RKO (cell line): ENCODE data around the gene SLC25A25.

Experiments
- DNase-seq: peaks from one replicate; pipeline ENCODE4 v3.0.0-alpha.2; 2016; ENCODE audit warnings: low spot score

SLC25A25 gene

DNA sequence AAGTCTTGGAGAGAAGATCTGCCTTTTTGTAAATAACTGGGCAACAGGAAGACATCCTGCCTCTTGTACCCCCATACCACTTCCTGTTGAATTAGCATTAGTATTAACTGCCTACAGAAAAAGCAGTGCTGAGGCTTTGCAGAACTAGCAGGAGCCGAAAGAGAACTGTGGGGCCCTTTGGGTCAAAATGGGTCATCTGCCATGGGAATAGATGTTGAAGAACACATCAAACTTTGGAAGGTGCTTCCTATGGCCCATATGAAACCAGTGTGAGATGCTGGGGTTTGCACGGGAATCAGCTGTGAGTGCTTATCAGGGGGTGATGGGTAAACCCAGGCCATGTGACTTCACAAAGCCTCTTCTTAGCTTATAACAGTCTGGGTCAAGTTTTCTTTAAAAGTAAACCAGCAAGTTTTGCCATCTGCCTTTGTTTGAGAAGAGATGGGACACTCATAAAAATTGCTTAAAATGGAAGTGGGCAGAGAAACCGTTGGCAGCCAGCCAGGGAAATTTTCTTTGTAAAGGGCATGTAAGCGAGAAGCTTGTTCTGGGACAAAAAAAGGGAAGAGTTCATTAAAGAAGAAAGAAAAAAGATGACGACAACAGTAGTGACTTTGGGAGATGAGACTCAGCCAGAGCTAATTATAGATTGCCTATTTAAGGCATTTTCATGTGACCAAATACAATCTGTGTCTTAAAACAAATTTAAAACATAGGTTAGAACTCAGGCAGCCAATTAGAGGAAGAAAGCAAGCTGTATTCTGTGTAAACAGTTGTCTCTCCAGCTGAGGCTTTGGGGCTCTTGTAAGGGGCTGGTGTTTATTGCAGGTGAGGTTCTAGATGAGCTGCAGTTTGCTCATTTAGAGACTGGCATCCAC lies 4.4 kb downstream of the SLC25A25 start:
- DNase-seq = no peak

DNA sequence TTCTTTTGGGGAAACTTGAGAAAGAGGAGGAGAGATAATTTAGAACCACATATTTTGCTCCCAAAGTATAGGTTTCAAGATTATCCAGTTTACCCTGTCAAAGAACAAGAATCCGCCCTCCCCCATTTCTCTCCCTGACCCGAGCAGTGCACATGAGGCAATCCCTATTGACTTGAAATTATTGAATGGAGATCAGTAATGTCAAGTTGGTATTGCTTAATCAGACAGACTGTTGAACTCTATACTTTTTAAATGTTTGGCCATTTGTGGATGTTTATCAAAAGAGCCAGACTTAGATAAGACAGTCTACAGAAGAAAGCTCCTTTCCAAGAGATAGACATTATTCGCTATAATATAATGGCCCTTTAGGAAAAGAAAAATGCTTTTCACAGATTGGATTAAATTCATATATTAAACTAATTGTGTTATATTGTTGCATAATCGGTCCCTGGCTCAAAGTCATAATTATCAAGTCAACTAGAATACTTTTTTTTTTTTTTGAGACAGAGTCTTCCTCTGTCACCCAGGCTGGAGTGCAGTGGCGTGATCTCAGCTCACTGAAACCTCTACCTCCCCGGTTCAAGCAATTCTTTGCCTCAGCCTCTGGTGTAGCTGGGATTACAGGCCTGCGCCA lies 5.3 kb downstream of the SLC25A25 start:
- no peak for DNase-seq

DNA sequence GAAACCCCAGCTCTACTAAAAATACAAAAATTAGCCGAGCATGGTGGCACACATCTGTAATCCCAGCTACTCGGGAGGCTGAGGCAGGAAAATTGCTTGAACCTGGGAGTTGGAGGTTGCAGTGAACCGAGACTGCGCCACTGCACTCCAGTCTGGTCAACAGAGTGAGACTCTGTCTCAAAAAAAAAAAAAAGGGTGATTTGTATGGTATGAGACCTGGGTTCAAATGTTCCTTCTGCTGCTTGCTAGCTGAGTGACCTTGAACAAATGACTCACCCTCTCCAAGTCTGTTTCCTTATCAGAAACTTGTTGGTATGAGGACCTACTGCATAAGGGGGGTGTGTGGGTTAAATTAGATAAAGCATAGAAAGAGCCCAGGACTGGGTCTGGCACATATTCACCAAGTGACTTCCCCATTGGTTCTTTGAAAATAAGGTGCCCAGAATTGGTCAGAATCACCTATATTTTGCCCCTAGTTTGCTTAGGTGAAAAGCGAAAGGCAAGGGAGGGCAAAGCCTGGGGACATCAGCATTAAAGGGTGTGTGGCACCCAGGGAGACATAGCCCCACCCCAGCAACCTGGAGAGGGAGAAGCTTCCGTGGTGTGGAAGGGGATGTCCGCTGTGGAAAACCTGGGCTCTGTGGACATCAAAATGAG lies 9.9 kb downstream of the SLC25A25 start:
- no peak for DNase-seq

DNA sequence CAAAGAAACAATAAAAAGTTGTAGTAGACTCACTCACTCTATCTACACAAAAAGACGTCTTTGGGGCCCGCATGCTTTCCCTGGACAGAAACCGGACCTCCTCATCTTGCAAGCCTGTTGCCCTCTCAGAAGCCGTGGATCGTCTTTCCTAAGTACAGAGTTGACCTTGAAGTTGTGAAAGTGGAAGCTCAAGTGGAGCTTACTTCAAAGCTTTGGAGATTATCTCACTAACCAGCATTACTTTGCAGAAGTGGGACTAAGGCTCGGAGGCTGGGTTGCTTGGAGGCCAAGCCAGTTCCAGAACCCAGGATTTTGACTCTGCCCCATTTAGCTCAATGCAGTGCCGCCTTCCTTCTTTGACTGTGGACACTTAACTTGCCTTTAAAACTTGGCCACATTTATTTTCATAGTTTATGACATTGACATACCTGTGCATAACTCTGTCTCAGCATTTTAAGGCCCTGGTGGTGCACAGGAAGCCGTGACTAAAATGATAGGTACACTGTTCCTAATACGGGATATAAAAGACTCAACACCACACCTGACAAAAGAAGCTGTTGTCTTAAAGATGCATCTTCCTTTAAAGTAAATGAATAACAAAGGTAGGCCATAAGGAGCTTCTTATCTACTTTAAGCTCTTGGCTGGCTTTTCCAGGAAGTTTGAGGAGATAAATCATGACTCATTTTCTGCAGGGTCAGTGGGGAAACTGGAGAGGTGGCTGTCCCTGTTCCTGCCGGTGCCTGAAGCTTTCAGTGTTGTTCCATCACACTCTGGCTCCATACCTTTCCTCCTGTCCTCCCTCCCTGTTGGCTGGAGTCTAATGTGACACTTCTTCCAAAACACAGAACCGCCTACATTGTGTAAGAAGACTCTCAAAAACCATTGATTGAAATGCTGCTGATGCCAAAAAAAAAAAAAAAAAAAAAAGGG lies 10.7 kb downstream of the SLC25A25 start:
- DNase-seq = no peak

DNA sequence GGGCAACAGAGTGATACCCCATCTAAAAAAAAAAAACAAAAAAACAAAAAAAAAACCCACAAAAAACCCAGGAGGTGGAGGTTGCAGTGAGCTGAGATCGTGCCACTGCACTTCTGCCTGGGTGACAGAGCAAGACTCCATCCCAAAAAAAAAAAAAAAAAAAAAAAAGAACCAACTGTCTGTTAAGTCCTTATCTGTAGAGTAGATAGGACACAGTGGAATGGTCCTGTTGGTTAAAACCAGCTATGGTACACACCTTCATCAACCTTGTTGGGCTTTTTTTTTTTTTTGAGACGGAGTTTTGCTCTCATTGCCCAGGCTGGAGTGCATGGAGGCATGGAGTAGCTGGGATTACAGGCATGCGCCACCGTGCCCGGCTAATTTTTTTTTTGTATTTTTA lies 12.2 kb downstream of the SLC25A25 start:
- DNase-seq = no peak

DNA sequence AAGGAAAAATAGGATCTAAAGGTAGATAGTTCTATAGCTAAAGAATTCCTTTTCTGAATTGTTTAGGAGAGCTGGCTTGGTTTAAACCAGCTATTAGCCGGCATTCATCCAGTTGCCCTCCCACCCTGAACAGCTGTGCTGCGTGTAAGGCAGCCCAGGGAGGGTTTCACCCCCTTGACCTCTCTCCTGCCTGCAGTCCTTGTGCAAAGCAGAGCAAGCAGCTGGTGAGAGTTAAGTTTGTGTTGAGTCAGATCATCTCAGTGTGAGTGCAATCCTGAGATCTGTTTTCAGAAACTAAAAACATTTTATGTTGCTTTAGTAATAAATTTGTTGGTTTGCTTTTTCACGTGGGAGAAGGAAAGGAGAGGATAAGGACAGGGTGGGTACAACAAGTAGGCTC lies 13.0 kb downstream of the SLC25A25 start:
- no peak for DNase-seq

DNA sequence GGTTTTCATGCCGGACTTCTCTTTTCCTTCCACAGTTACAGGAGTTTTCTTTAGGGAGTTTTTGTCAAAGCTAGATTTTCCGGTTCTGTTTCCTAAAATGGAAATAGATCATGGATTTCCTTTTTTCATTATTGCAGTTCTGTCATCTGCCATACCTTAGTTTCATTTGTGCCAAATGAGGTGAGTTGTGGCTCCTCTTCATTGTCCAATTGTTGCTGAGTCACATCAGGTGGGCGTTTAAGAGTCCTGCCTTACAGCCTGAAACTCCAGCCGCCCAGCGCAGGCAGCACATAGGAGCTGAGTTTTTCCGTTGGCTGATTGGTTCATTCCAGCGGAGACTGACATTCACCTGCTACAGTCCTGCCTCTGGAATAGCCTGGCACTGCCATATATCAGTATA lies 14.1 kb downstream of the SLC25A25 start:
- DNase-seq = no peak

DNA sequence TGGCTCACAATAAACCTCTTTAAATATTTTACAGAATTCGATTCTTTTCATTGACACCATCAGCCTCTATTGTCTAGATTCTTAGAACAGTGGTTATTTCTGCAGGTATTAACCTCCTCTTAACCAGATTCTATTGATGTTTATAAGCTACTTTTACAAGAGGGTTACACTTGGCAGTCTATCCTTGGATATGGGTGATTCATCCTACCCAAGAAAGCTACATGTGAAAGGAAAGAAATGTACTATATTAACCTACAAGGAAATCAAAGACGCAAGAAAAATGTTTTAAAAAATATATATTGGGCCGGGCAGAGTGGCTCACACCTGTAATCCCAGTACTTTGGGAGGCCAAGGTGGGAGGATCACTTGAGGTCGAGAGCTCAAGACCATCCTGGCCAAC lies 16.7 kb downstream of the SLC25A25 start:
- DNase-seq = no peak

DNA sequence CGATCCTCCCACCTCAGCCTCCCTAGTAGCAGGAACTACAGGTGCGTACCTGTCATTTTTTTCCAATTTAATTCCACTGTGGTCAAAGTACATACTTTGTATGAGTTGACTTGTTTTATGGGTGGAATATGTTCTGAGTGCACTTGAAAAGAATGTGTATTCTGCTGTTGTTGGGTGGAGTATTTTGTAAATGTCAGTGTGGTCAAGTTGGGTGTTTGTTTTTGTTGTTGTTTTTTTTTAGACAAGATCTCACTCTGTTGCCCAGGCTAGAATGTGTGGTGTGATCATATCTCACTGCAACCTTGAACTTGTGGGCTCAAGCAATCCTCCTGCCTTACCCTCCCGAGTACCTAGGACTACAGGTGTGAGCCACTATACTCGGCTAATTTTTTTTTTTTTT lies 17.9 kb downstream of the SLC25A25 start:
- no peak for DNase-seq

DNA sequence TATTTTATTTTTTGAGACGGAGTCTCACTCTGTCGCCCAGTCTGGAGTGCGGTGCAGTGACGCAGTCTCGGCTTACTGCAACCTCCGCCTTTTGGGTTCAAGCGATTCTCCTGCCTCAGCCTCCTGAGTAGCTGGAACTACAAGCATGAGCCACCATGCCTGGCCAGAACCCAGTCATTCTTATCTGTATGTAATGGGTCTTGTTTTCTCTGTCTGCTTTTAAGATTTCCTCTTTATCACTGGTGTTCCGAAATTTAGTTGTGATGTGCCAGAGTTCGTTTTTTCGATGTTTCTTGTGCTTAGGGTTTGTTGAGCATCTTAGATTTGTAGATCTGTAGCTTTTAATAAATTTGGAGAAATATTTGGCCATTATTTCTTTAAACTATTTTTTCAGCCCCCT lies 19.2 kb downstream of the SLC25A25 start:
- DNase-seq = no peak

DNA sequence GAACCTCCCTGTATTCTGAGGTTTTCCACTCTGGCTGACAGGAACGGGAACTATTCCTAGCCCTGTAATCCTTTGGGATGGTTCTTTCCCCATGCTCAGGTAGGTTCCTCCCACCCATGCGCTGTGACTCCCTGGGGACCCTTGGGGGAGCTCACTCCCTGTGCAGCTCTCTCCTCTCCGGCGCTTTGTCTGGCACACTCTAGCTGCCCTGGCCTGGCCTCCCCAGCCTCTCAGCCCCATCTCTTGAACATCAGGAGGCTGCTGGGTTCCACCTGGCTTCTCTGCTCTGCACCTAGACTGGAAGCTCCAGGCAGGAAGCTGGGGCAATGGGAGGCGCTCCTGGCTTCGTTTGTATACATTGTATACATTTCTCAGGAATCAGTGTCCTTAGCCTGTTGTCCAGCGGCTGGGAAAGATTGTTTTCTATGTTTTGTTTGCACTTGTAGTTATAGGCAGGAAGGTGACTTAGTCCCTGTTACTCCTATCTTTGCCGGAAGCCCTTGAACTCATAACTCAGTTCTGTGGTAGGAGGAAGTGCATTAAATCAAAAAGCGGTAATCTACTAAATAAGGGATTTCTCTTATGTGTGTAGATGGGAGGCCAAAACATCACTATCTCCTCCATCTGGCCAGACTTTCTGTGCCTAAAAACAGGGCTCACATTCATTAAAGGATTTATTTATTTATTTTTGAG lies 20.4 kb downstream of the SLC25A25 start:
- DNase-seq = no peak

DNA sequence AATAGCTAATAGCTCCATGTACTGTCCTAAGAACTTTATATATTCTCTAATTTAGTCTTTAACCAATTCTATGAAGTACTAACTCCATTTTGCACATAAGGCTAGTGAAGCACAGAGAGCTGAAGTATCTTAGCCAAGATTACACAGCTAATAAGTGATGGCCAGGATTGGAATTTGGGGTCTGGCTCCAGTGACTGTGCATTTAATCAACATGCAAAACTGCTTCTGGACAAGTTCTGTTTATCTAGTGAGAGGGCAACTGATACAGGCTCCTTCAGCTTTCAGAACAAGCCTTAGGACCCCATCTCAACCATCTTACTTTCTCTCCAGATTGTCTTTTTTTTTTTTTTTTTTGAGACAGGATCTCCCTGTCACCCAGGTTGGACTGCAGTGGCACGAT lies 21.3 kb downstream of the SLC25A25 start:
- DNase-seq = no peak

DNA sequence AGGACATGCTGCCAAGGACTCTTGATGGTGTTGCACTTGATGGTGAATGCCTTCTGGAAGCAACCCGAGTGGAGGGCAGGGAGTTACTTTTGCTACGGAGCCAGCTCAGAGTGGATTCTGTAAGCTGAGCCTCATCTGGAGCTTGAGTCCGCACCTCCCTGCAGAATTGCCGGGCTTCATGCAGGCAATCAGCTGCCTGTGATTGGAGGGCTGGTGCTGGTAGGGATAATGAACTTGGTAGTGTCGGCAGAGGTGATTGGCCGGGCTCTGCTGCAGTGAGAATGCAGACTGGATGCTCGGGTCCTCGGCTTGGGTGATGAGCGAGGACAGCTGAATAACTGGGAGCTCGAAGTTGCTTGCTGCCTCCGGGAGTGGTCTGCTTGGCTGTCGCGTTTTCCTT lies 23.1 kb downstream of the SLC25A25 start:
- DNase-seq = no peak

DNA sequence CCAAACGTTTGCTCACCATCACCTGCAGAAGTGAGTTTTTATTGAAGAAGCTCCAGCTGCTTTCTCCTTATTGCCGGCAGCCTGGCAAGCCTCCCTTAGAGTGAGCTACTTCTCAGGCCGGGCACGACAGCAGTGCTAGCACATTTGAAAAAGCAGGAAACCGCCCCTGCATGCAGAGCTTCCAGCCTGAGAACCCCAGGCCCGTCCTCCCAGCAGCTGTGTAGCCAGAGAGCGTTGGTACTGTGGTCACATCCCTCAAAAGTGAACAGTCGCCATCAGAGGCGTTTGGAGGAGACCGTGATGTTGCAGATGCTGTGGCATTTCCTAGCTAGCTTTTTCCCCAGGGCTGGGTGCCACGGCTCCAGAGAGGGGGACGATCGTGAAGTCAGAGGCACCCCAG lies 23.5 kb downstream of the SLC25A25 start:
- DNase-seq = no peak

DNA sequence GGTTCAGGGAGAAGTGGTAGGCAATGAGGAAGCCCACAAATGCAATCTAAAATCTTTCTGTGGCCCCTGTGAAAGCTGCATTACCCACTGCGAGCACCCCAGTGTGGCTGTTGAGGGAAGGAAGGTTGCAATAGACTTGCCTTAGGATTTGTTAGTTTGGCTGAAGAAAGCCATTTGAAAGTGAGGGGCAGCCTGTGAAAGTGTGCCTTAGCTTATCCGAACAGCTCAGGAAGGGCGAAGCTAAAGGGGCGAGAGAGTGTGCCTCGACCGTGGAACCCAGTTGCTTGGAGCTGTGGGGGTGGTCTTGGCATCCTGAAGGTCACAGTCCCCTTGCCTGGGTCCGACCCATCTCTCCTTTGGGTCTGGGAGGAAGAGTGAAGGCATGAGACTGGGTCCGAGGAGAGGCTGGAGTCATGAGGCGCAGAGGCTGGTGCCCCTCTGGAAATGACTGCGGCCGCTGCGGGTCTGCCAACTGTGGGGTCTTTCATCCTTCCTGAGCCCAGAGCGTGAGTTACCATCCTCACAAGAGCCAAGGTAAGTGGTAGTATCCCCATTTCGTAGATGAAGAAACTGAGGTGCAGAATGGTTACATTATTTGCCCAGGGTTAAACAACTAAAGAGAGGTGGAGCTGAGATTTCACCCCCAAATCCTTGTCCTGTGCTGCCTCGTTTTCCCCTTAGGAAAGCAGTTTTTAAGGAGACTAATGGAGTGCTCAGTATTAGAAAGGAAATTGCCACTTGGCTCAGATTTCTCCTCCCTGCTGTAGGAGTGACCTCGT lies 24.4 kb downstream of the SLC25A25 start:
- no peak for DNase-seq

DNA sequence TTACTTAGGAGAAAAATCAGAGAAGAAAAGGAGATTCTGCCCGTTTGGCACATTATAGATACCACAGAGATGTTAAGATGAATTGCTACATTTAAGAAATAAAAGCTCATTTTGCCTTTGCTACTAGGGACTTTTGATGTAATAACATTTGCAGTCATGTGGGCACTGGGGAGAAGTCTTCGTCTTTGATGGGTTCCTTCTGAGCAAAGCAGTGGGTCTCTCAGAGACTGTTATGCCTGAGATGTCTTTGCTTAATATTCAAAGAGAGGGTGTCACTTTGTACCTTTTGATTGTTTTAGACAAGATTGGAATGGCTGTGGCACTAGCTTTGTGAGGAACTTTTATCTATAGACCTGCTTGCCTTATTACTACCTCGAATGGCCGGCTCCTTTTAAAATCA lies 25.0 kb downstream of the SLC25A25 start:
- DNase-seq = no peak

DNA sequence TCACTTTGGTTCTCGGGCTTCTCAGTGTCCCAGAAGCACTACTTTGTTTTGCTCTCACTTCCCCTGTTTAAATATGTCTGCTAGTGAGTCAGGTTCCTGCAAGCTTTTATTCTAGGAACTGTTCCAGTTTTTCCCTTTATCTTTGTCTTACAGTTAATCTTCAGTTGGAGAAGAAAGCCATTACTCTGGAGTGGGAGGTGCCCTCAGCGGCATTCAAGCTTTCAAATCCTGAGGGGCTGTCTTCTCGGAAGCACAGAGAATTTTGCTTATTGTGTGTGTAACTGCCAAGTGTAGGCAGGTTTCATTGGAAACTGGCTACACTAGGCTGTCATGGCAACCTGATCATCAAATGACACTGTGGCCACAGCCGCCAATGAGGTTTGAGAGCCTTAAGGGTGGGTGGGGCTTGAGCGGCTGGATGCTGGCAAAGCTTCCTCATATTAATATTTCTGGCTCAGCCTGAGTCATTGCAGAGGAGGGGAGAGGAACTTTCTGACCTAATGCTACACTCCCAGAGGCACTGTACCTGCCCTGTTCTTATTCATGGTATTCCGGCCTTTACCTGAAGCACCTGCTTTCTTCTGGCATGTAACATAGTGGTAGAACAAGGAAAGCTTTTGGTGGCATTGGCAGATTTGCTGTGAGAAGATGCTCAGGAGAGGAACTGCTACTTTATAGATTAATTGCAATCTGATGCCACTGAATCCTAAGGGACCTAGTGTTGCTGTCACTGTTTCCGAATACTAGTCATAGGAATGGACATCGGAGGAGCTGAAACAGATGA lies 26.3 kb downstream of the SLC25A25 start:
- DNase-seq = peak; percentile 100

DNA sequence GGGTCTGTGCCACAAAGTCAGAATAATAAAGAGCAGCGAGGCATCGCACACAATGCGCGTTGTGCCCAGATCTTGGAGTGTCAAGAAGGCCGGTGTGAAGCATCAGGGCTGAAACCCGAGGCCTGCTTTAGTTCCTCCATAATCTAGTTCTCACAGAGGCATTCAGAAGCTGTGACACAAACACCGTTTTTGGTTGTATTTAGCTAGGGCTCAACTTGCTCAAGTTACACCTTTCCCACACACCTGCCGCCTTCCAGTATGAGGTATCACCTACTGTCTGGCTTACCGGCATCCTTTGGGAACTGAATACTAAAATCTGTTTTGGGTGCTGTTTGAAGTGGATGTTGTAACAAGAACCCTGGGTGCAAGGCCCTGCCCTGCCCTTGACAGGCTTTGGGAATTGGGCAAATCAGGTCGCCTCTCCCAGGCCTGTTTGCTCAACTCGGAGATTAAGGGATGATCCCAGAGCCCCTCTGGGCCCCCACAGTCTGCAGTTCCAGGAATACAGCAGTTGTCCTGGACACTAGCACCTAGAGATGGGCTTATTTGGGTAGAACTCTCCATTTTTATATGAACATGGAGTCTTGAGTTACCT lies 27.0 kb downstream of the SLC25A25 start:
- DNase-seq = no peak
